A204.1 (cell line): ENCODE data around the gene FXYD5.

ENCODE experiments used
- FAIRE-seq: peaks from 2 replicates; lab custom pipeline; 2012; peaks lifted over from hg19 to GRCh38; lab: Jason Lieb, UNC

The FXYD5 gene, protein sequence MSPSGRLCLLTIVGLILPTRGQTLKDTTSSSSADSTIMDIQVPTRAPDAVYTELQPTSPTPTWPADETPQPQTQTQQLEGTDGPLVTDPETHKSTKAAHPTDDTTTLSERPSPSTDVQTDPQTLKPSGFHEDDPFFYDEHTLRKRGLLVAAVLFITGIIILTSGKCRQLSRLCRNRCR

DNA sequence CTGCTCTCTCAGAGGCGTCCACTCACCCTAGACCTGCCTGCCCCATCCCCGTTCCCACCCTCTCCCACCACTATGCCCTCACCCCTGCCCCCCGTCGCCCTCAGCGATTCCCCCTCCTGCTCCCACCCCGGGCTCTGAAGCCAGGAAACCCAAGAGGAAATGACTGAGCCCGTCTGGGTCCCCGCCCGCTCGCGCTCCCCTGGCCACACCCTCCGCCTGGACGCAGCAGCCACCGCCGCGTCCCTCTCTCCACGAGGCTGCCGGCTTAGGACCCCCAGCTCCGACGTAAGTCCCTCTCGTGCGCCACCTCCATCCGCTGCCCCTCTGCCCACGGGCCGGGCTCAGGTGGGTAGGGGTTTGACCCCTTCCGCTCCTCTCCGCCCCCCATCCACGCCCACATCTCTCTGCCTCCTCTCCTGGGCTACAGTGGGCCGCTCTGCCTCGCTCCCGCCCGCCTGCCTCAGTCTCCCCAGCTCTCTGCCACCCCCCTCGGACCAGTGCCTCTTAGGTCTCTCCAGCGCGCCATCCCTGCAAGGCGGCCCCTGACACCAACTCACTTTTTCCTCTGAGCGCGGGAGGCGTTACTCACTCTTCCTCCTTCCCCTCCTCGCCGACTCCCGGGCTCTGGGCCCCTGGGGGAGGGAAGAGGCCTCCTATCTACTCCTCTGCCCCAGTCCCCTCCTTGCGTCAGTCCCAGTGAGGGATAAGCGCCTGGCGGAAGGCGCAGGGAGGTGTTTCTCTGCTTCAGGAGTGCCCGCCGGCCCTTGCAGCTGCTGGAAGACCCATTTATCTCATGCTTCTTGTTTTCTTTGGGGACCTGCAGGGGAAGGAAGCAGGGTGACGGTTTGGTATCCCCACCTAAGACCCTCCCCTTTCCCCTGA, at the start of gene FXYD5:
Gene FXYD5, plus strand, starts transcription at position 211 of the 882 bp plus-strand sequence. CDS start 816 bp downstream, outside the sequence.
- FAIRE-seq, result no peak

DNA sequence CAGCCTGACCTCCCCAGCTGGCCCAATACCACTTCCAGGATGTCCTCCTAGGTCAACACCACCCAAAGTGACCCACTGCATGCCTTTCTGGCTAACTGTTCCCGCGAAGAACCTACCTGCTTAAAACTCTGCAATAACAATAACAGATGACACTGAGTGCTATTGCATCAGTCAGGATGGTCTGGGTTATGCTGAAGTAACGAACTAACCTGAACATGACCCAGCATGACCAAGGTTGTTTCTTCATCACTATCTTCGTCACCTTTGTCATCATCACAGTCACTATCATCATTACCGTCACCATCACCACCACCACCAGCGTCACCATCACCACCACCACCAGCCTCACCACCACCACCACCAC, 49.5 kb upstream of the FXYD5 start:
- FAIRE-seq, result no peak

DNA sequence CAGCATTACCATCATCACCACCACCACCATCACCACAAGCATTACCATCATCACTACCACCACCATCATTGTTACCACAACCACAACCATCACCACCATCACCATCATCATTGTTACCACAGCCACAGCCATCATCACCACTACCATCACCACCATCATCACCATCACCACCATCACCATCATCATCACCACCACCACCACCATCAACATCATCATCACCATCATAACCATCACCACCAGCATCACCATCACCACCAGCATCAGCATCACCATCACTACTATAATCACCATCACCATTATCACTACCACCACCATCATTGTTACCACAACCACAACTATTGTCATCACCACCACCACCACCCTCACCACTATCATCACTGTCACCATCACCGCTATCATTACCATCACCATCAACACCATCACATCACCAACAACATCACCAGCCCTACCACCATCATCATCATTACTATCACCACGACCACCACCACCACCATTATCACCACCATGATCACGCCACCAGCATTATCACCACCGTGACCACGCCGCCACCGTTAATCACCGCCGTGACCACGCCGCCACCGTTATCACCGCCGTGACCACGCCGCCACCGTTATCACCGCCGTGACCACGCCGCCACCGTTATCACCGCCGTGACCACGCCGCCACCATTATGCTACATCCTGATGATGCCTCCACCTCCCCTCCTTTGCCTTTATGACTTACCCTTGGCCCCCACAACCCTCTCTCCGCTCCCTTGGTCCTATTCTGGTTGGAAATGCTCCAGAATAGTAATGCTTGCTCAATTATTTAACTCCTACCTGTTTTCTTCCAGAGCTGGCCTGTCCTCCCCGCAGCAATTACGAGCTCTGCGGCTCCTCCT, 48.9 kb upstream of the FXYD5 start:
- no peak for FAIRE-seq

- no peak for FAIRE-seq
Measured at GRCh38 chr19:35106291-35106583, 48.3 kb upstream of the FXYD5 start.

- FAIRE-seq, result no peak
Measured at GRCh38 chr19:35106898-35107541, 47.5 kb upstream of the FXYD5 start.

DNA sequence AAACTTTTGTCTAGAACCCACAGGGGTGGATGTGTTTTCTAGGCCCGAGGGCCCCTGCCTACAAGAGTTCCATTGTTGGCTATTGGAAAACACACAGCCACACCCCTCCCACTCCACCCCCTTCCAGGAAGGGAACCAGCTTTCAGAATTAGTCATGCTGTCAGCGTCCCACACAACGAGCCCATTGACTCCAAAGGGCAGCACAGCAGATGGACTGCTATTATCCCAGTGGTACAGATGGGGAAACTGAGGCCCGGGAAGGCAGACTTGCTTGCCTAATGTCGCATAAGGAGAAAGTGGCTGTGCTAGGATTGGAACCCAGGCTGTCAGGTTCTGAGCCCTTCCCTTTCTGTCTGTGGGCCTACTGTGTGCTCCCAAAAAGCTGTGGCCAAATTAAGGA, 47.0 kb upstream of the FXYD5 start:
- FAIRE-seq, result no peak

DNA sequence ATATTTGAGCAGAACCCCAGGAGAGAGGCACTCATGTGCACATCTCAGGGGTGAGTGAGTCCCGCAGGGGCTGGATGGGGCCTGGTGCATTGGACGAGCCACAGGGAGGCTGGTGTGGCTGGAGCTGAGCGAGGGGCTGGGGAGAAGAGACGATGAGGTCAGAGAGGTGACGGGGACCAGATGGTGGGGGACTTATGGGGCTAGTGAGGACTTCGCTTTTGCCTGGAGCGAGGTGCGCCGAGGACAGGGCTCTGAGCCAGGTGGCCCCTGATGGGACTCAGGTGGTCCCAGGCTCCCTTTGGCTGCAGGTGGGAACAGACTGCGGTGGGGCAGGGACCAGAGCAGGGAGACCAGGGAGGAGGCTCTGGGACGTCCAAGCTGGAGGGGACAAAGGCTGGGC, 45.8 kb upstream of the FXYD5 start:
- no peak for FAIRE-seq

GRCh38 chr19:35109395-35110112, 45.0 kb upstream of the FXYD5 start:
- no peak for FAIRE-seq

- FAIRE-seq, result no peak
Measured at GRCh38 chr19:35110974-35111373, 43.6 kb upstream of the FXYD5 start.

- no peak for FAIRE-seq
Measured at GRCh38 chr19:35112995-35113688, 41.4 kb upstream of the FXYD5 start.

- no peak for FAIRE-seq
Measured at GRCh38 chr19:35114353-35115176, 40.0 kb upstream of the FXYD5 start.

GRCh38 chr19:35115177-35115951, 39.2 kb upstream of the FXYD5 start, which contains the start of gene FXYD3:
Gene FXYD3 (plus strand): TSS chr19:35115823. CDS start chr19:35119377, 3,554 bp downstream.
- no peak for FAIRE-seq

GRCh38 chr19:35116072-35116801, 38.3 kb upstream of the FXYD5 start:
- no peak for FAIRE-seq

- FAIRE-seq, result no peak
Measured at GRCh38 chr19:35117116-35117515, 37.4 kb upstream of the FXYD5 start.

DNA sequence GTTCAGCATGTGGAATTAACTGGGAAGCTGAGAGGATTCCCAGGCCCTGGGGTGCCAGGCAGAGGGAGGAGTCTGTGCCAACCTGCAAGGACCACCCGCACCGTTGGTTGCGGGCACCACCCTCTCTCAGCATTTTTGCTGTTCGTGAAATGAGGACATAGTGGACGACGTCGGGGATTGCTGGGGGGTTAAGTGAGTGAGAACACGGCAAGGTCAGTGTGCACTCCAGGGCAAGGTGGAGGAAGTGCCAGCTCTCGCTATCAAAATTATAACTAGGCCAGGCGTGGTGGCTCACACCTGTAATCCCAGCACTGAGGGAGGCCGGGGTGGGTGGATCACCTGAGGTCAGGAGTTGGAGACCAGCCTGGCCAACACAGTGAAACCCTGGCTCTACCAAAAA, 36.7 kb upstream of the FXYD5 start:
- no peak for FAIRE-seq

GRCh38 chr19:35118268-35119020, 36.1 kb upstream of the FXYD5 start:
- no peak for FAIRE-seq

DNA sequence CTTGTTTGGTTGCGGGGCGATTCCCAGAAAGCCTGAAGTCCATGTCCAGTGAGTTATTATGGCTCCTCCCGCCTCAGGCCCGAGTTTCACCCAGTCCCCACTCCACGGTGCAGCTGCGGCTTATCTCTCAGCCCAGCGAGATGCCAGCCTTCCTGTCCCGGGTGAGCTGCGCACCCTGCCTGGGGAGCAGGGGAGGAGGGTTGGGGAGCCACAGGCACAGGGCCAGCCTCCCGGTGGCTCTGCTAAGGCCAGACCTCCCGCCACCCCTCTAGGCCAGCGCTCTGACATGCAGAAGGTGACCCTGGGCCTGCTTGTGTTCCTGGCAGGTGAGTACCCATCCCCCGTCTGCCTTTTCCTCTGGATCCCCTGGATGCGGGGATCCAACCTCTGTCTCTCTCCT, 35.4 kb upstream of the FXYD5 start:
- FAIRE-seq, result no peak

GRCh38 chr19:35119578-35120155, 34.9 kb upstream of the FXYD5 start:
- FAIRE-seq, result no peak
